GM18873 (cell line): Measurements from ENCODE around the gene FAM133A.

ENCODE experiments used
- ATAC-seq: cut with Tn5 transposase; IDR thresholded peaks from one replicate; pipeline ENCODE4 v1.9.1; 2021; ENCODE audit warnings: mild to moderate bottlenecking, moderate library complexity, moderate number of reproducible peaks; ENCODE audit not compliant: unreplicated experiment, low FRiP score

Gene FAM133A

DNA sequence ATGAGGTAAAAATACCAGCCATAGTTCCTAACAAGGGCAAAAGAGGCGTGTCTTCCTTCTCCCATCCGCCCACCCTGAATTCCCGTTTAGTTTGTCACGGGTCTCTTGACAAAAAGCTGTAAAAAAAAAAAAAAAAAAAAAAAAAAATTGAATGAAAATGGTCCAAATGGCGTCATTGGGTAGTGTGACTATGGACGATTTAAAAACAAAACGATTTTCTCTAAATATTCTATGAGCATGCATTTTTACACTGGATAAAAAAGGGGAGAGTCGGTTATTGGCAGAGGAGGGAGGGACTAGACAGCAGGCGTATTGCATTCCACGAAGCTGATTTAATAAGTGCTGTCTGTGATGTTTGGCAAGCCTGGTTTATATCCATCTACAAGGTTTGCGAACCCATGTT lies at the start of gene FAM133A:
Gene FAM133A, plus strand, starts transcription at position 338 of the 403 bp plus-strand sequence. CDS start 35,214 bp downstream, outside the sequence.
- no peak for ATAC-seq

DNA sequence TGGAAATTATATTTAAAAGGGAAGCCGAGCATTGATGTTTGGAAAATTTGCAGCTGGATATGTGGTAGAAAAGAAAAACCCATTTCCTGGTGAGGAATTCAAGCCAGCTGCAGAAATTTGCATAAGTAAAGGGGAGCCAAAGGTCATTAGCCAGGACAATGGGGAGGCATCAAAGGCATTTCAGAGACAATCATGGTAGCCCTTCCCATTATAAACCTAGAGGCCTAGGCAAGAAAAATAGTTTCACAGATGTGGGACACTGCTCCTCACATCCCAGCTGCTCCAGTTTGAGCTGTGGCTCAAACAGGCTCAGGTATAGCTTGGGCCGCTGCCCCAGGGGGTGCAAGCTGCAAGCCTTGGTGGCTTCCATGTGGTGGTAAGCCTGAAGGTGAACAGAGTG lies 36.4 kb upstream of the FAM133A start:
- no peak for ATAC-seq

DNA sequence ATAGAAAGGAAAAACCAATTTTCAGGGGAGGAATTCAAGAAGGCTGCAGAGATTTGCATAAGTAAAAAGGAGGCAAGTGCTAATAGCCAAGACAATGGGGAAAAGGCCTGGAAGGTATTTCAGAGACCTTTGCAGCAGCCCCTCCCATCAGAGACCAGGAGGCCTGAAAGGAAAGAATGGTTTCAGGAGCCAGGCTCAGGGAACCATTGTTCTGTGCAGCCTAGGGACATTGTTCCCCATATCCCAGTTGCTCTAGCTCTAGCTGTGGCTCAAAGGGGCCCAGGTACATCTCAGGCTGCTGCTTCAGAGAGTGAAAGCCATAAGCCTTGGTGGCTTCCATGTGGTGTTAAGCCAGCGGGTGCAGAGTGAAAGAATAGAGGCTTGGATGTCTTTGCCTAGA lies 24.6 kb upstream of the FAM133A start:
- ATAC-seq = no peak

DNA sequence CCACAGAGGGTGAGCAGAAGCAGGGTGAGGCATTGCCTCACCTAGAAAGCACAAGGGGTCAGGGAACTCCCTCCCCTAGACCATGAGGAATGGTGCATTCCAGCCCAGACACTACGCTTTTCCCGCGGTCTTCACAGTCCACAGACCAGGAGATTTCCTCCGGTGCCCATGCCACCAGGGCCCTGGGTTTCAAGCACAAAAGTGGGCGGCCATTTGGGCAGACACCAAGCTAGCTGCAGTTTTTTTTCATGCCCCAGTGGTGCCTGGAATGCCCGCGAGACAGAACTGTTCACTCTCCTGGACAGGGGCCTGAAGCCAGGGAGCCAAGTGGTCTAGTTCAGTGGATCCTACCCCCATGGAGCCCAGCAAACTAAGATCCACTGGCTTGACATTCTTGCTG lies 13.4 kb upstream of the FAM133A start:
- ATAC-seq = no peak

DNA sequence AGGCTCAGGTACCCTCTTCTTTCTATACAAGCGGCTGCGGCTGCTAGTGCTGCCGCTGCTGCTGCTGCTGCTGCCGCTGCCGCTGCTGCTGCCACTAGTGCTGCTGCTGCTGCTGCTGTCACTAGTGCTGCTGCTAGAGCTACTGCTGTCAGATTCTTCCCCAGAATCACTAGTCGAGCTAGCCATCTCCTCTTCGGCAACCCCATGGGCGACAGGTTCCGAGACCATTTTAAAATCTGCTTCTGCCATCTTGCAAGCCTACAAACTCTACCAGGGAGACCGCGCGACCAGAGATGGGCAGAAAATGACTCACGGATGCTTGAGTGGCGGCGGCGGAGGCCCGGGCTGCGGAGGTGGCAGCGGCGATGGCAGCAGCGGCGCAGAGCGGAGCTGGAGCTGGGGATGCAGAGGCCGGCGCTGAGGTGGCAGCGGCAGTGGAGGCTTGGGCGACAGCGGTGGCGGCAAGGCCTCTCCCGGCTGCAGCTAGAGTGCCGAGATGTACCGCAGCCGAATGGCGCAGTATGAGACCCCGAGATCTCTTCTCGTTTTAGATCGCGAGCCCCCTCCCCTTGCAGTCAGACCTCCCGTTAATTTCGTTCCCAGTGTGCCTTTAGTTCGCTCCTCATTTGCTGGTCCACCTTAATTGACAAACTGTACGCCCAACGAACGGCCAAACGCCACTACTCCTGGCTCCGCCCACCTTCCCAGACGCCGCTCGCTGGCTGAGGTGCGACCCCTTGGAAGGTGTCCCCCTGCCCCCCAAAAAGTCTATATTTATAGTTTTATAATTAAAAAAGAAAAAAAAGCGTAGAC lies 744 bp upstream of the FAM133A start, which contains the start of gene NAP1L3:
Gene NAP1L3, minus strand, starts transcription at position 523 of the 813 bp plus-strand sequence. Its CDS starts 274 bp downstream, at position 249.
- ATAC-seq = peak; percentile 53

DNA sequence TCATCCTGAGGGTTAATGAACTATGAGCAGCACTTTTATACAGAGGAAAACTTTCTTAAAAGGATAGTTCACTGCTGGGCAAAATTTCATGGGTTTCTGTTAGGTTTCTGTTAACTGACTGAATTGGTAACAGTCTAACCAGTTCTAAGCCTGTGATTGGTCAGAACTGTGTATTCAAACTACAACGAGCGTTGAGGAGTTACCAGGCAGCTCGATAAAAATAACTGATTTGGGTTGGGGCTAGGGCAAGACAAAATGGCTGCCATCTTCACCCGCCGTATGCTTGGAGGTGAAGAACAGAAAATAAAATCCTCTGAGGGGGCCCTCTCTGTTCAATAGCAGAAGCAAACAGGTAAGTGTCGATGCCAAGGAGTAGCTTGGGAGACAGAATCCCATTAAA lies 22.0 kb downstream of the FAM133A start:
- ATAC-seq = no peak

DNA sequence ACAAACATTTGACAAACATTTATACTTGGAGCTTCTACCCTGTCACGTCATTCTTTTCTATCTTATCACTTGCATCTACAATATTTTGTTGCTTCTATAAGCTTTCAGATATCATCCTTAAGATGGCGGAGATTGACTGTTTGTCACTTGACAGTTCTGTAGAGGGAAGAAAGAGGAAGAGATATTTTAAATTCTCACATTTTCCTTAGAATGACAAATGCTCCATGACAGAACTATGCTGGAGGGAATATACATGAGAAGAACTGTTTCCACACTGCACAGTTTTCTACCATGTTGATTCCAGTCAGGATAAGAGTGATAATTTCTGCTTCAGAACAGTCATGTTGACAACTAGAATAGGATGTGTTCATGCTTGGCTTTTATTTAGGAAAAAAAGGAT lies 29.7 kb downstream of the FAM133A start:
- ATAC-seq = no peak

DNA sequence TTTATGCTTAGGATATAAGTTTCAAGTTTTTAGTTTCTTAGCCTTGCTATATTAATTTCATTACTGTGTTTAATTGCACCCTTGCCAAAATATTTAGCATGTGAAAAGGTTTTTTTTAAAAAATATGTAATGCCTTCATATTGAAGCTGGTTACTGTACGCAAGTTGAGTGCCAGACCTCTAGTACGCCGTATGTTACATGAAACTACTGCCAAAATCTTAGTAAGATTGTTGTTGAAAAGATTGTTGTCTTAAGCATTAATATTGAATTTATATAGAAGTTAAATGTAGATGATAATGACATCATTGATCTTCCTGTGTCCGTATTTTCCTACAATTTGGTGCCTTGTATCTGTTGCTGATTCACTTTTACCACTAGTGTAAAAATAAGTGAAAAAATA lies 37.1 kb downstream of the FAM133A start:
- ATAC-seq = no peak

DNA sequence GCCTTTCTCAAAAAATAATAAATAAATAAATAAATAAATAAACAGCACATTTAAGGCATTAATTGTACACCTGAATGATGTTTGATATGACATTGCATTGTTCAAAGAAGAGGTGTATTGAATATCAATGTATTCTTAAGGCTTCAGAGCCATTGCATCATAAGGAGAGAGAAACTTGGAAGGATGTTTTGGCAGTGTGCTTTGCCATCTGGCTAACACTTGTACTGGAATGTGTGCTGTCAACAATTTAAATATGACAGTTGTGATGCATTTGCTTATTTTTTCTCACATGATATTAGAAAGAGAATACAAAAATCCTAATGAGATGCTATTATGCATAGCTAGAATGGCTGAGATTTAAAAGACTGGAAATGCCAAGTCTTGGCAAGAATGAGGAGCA lies 67.8 kb downstream of the FAM133A start:
- no peak for ATAC-seq

DNA sequence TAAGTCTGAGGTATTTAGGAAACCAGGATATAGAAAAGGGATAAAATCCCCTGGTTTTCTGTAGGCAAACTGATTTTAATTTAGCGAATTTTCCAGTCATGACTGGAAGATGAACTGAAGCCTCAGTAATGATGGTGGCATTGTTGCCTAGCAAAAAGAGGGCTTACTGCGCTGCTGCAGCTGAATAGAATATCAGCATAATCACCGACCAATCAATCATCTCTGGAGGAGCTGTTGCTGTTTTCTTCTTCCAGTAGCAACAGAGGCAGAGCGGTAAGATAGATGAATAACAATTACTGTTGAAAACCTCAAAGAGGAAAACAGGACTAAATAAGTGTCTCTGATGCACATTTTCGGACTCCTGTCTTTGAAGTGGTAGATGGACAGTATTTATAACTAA lies 86.2 kb downstream of the FAM133A start:
- ATAC-seq = no peak
